Measurements from ENCODE around the gene DMGDH.

DNA sequence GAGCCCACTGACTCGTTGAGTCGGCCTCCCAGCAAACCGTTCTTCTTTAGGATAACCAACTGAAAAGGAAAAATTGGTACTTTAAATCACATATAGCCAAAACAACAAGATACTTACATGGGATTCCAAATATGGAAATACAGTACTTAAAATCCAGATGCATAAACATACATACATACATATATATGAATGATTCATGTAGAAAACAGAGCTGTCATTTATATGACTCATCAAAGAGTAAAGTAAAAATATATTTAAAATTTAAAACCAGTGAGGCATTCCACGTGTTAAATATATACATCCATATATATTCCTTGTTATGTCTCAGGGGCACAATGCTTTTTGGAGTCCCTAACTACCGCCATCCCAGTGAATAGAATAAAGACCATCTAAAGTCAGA, 36.7 kb downstream of the DMGDH start:
- TF ChIP-seq, protein P1, sequence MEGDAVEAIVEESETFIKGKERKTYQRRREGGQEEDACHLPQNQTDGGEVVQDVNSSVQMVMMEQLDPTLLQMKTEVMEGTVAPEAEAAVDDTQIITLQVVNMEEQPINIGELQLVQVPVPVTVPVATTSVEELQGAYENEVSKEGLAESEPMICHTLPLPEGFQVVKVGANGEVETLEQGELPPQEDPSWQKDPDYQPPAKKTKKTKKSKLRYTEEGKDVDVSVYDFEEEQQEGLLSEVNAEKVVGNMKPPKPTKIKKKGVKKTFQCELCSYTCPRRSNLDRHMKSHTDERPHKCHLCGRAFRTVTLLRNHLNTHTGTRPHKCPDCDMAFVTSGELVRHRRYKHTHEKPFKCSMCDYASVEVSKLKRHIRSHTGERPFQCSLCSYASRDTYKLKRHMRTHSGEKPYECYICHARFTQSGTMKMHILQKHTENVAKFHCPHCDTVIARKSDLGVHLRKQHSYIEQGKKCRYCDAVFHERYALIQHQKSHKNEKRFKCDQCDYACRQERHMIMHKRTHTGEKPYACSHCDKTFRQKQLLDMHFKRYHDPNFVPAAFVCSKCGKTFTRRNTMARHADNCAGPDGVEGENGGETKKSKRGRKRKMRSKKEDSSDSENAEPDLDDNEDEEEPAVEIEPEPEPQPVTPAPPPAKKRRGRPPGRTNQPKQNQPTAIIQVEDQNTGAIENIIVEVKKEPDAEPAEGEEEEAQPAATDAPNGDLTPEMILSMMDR (IDR thresholded peaks at IDR 0.05) = no peak
- no peak for TF ChIP-seq EZH2 (IDR thresholded peaks at IDR 0.05; ENCODE audit: borderline replicate concordance, insufficient read depth, low read depth, low read length, poor library complexity, severe bottlenecking)
